ENCODE measurements around the gene ATG10.
"Not testable (repeated sequence)": the region's sequence is repeated elsewhere in the genome, so short reads cannot be mapped to it uniquely, and the experiment has no call there.

Gene ATG10

GRCh38 chr5:81983148-81983547 lies 11.3 kb downstream of the ATG10 start:
- not testable (repeated sequence) for DNase-seq

- not testable (repeated sequence) for DNase-seq
Observed at GRCh38 chr5:81983563-81983962, 11.7 kb downstream of the ATG10 start.

- DNase-seq: no peak
Observed at GRCh38 chr5:81986126-81986525, 14.3 kb downstream of the ATG10 start.

GRCh38 chr5:81989204-81989603 lies 17.4 kb downstream of the ATG10 start:
- DNase-seq: no peak

GRCh38 chr5:81994679-81995078 lies 22.9 kb downstream of the ATG10 start:
- DNase-seq: no peak

- DNase-seq: no peak
Observed at GRCh38 chr5:81995407-81995806, 23.6 kb downstream of the ATG10 start.

GRCh38 chr5:82004511-82004910 lies 32.7 kb downstream of the ATG10 start:
- no peak for DNase-seq

GRCh38 chr5:82009869-82010268 lies 38.0 kb downstream of the ATG10 start:
- not testable (repeated sequence) for DNase-seq

GRCh38 chr5:82010696-82011095 lies 38.9 kb downstream of the ATG10 start:
- no peak for DNase-seq

- DNase-seq: no peak
Observed at GRCh38 chr5:82011761-82012160, 39.9 kb downstream of the ATG10 start.

GRCh38 chr5:82014644-82015043 lies 42.8 kb downstream of the ATG10 start:
- not testable (repeated sequence) for DNase-seq

GRCh38 chr5:82018462-82018861 lies 46.6 kb downstream of the ATG10 start:
- DNase-seq: peak in 2 of 3 donors; percentile 26 to 38

GRCh38 chr5:82019342-82020138 lies 47.7 kb downstream of the ATG10 start:
- peak; percentile 2 to 36 (median 25) for DNase-seq

GRCh38 chr5:82022499-82022898 lies 50.7 kb downstream of the ATG10 start:
- no peak for DNase-seq

GRCh38 chr5:82023644-82024043 lies 51.8 kb downstream of the ATG10 start:
- DNase-seq: no peak

- DNase-seq: no peak
Observed at GRCh38 chr5:82031220-82032119, 59.6 kb downstream of the ATG10 start.

GRCh38 chr5:82042894-82043293 lies 71.1 kb downstream of the ATG10 start:
- not testable (repeated sequence) for DNase-seq

- peak; percentile 60 to 67 (median 61) for DNase-seq
Observed at GRCh38 chr5:82044010-82044409, 72.2 kb downstream of the ATG10 start.

- no peak for DNase-seq
Observed at GRCh38 chr5:82045554-82046275, 73.9 kb downstream of the ATG10 start.

GRCh38 chr5:82046276-82046647 lies 74.4 kb downstream of the ATG10 start:
- no peak for DNase-seq

- DNase-seq: no peak
Observed at GRCh38 chr5:82050955-82051354, 79.1 kb downstream of the ATG10 start.

GRCh38 chr5:82054004-82054710 lies 82.3 kb downstream of the ATG10 start:
- no peak for DNase-seq

- no peak for DNase-seq
Observed at GRCh38 chr5:82057051-82057450, 85.2 kb downstream of the ATG10 start.

Measured in suppressor macrophage treated with lipopolysaccharide for 1 hour (primary cell).